ENCODE data around the gene AVL9. TPM values are rescaled to one million over a fixed set of nuclear protein-coding genes. Genes with fewer than 3 reads are reported as not detected.

The AVL9 gene
- total and polyA plus RNA-seq, 2 of the 13 experiments (the other 11 are each of a cell fraction or from before 2014, with no cell fraction given): 29.9 to 48.0 TPM

DNA sequence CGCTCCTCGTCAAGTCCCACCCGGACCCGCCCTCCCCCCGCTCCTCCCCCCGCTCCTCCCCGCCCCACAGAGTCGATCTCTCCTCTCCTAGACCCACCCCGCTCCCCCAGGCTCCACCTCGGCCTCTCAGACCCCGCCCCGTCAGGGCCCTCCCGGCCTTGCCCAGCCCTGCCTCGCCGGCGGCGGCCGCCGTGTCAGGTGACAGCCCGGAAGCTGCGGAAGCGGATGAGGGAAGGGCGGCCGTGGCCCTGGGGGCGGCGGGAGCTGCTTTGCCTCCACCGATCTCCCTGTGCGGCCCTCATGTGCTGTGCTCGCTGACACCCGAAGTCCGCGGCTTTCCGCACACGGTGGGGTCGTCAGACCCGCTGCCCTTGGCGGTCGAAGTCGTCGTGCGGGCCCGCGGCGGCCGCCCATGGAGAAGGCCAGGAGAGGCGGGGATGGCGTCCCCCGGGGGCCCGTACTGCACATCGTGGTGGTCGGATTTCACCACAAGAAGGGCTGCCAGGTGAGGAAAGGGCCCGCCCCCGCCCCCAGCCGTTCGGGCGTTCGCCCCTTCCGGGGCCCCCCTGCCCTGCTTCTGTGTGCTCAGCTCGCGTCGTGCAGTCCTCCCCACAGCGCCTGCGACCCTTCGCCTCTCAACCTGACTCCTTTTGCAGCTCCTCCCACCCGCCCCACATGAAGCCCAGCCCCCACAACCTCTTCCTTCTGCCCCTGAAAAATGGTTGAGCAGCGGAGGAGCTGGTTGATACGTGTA, at the start of gene AVL9 (continued):
- TF ChIP-seq POGZ (CRISPR knock-in tag; IDR thresholded peaks at IDR 0.05): peak; percentile 61; the same call in 1 of the 2 replicates
- TF ChIP-seq CCAR2 (optimal IDR thresholded peaks at IDR 0.05; ENCODE audit: low read depth, low read length): no peak
- TF ChIP-seq MIXL1 (CRISPR knock-in tag; IDR thresholded peaks at IDR 0.05): no peak; the same call in 1 of the 2 replicates
- peak; percentile 75; the same call in 1 of the 2 replicates for TF ChIP-seq ZNF350 (CRISPR knock-in tag; IDR thresholded peaks at IDR 0.05; ENCODE audit: borderline replicate concordance, low read depth)
- TF ChIP-seq ZNF891 (CRISPR knock-in tag; IDR thresholded peaks at IDR 0.05): peak; percentile 73
- no peak for TF ChIP-seq NCOA5 (CRISPR knock-in tag; IDR thresholded peaks at IDR 0.05)
- TF ChIP-seq, protein P1, sequence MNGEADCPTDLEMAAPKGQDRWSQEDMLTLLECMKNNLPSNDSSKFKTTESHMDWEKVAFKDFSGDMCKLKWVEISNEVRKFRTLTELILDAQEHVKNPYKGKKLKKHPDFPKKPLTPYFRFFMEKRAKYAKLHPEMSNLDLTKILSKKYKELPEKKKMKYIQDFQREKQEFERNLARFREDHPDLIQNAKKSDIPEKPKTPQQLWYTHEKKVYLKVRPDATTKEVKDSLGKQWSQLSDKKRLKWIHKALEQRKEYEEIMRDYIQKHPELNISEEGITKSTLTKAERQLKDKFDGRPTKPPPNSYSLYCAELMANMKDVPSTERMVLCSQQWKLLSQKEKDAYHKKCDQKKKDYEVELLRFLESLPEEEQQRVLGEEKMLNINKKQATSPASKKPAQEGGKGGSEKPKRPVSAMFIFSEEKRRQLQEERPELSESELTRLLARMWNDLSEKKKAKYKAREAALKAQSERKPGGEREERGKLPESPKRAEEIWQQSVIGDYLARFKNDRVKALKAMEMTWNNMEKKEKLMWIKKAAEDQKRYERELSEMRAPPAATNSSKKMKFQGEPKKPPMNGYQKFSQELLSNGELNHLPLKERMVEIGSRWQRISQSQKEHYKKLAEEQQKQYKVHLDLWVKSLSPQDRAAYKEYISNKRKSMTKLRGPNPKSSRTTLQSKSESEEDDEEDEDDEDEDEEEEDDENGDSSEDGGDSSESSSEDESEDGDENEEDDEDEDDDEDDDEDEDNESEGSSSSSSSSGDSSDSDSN (CRISPR knock-in tag; IDR thresholded peaks at IDR 0.05): peak; percentile 95
- TF ChIP-seq ZNF75D (CRISPR knock-in tag; IDR thresholded peaks at IDR 0.05; ENCODE audit: borderline replicate concordance): no peak
- TF ChIP-seq TBP (CRISPR knock-in tag; IDR thresholded peaks at IDR 0.05): no peak
- TF ChIP-seq SUZ12 (IDR thresholded peaks at IDR 0.05; ENCODE audit: low read depth, low read length): no peak
- TF ChIP-seq ZNF790 (CRISPR knock-in tag; IDR thresholded peaks at IDR 0.05; ENCODE audit: borderline replicate concordance): no peak
- TF ChIP-seq ZNF335 (CRISPR knock-in tag; IDR thresholded peaks at IDR 0.05): peak; percentile 82; the same call in 1 of the 2 replicates
- TF ChIP-seq ARNTL (CRISPR knock-in tag; IDR thresholded peaks at IDR 0.05): peak; percentile 40; the same call in 1 of the 2 replicates
- TF ChIP-seq, protein P2, sequence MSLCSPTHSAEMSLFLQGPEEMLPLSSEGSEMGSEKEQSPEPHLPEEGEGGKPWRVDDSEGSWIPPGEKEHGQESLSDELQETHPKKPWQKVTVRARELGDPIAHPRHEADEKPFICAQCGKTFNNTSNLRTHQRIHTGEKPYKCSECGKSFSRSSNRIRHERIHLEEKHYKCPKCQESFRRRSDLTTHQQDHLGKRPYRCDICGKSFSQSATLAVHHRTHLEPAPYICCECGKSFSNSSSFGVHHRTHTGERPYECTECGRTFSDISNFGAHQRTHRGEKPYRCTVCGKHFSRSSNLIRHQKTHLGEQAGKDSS (CRISPR knock-in tag; IDR thresholded peaks at IDR 0.05; ENCODE audit: borderline replicate concordance, low read depth): no peak; the same call in 1 of the 2 replicates
- TF ChIP-seq HMG20A (CRISPR knock-in tag; IDR thresholded peaks at IDR 0.05; ENCODE audit: borderline replicate concordance): no peak
- no peak for TF ChIP-seq ZKSCAN1 (IDR thresholded peaks at IDR 0.05; ENCODE audit: low read length)
- TF ChIP-seq, protein P3, sequence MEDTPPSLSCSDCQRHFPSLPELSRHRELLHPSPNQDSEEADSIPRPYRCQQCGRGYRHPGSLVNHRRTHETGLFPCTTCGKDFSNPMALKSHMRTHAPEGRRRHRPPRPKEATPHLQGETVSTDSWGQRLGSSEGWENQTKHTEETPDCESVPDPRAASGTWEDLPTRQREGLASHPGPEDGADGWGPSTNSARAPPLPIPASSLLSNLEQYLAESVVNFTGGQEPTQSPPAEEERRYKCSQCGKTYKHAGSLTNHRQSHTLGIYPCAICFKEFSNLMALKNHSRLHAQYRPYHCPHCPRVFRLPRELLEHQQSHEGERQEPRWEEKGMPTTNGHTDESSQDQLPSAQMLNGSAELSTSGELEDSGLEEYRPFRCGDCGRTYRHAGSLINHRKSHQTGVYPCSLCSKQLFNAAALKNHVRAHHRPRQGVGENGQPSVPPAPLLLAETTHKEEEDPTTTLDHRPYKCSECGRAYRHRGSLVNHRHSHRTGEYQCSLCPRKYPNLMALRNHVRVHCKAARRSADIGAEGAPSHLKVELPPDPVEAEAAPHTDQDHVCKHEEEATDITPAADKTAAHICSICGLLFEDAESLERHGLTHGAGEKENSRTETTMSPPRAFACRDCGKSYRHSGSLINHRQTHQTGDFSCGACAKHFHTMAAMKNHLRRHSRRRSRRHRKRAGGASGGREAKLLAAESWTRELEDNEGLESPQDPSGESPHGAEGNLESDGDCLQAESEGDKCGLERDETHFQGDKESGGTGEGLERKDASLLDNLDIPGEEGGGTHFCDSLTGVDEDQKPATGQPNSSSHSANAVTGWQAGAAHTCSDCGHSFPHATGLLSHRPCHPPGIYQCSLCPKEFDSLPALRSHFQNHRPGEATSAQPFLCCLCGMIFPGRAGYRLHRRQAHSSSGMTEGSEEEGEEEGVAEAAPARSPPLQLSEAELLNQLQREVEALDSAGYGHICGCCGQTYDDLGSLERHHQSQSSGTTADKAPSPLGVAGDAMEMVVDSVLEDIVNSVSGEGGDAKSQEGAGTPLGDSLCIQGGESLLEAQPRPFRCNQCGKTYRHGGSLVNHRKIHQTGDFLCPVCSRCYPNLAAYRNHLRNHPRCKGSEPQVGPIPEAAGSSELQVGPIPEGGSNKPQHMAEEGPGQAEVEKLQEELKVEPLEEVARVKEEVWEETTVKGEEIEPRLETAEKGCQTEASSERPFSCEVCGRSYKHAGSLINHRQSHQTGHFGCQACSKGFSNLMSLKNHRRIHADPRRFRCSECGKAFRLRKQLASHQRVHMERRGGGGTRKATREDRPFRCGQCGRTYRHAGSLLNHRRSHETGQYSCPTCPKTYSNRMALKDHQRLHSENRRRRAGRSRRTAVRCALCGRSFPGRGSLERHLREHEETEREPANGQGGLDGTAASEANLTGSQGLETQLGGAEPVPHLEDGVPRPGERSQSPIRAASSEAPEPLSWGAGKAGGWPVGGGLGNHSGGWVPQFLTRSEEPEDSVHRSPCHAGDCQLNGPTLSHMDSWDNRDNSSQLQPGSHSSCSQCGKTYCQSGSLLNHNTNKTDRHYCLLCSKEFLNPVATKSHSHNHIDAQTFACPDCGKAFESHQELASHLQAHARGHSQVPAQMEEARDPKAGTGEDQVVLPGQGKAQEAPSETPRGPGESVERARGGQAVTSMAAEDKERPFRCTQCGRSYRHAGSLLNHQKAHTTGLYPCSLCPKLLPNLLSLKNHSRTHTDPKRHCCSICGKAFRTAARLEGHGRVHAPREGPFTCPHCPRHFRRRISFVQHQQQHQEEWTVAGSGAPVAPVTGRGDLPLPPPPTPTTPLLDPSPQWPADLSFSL (CRISPR knock-in tag; IDR thresholded peaks at IDR 0.05): no peak
- 0 out of 2 replicates have a peak, but pooled peaks have one; percentile 20 for TF ChIP-seq DNMT3B (CRISPR knock-in tag; conservative IDR thresholded peaks at IDR 0.05)
- TF ChIP-seq RAD21 (CRISPR knock-in tag; IDR thresholded peaks at IDR 0.05): 0 out of 2 replicates have a peak, but pooled peaks have one; percentile 15
- TF ChIP-seq ZNF776 (CRISPR knock-in tag; IDR thresholded peaks at IDR 0.05): peak; percentile 53; the same call in 1 of the 2 replicates
- no peak for TF ChIP-seq ZSCAN12 (CRISPR knock-in tag; IDR thresholded peaks at IDR 0.05)
- TF ChIP-seq ZNF644 (CRISPR knock-in tag; IDR thresholded peaks at IDR 0.05; ENCODE audit: low read depth): no peak

Data from HepG2 (cell line).